RWPE2 (cell line): ENCODE results near the gene PRPS1.
A peak's percentile ranks its signal among the peaks of the same experiment; 100 is the strongest.

Source experiments
- ATAC-seq: fragments of 200-7000 bp; cut with Tn5 transposase; 3 replicates; pipeline ENCODE4 v1.9.1; 2021; ENCODE audit warnings: low read depth
- DNase-seq: peaks from one replicate; pipeline ENCODE4 v3.0.0-alpha.2; 2020; ENCODE audit warnings: low spot score
- H3K27ac ChIP-seq: fragments of 450-650 bp; 2 replicates; pipeline ENCODE4 v1.5.1; 2017; ENCODE audit warnings: mild to moderate bottlenecking; ENCODE audit not compliant: poor library complexity, severe bottlenecking
- H3K27me3 ChIP-seq: fragments of 250-450 bp; sonication (Bioruptor Pico); 2 replicates; pipeline ENCODE4 v1.5.1; 2021; ENCODE audit warnings: mild to moderate bottlenecking, moderate library complexity; ENCODE audit not compliant: insufficient read depth, poor library complexity, severe bottlenecking
- H3K36me3 ChIP-seq: fragments of 250-450 bp; sonication (Bioruptor Pico); 2 replicates; pipeline ENCODE4 v1.5.1; 2020; ENCODE audit warnings: low read depth, mild to moderate bottlenecking, moderate library complexity
- H3K4me1 ChIP-seq: fragments of 250-450 bp; sonication (Bioruptor Pico); 2 replicates; pipeline ENCODE4 v1.5.1; 2021; ENCODE audit warnings: mild to moderate bottlenecking, moderate library complexity; ENCODE audit not compliant: insufficient read depth, poor library complexity, severe bottlenecking
- H3K4me3 ChIP-seq: fragments of 250-450 bp; sonication (Bioruptor Pico); 2 replicates; pipeline ENCODE4 v1.5.1; 2021; ENCODE audit warnings: mild to moderate bottlenecking, moderate library complexity; ENCODE audit not compliant: severe bottlenecking
- H3K9me3 ChIP-seq: fragments of 250-450 bp; sonication (Bioruptor Pico); 2 replicates; pipeline ENCODE4 v1.5.1; 2021; ENCODE audit warnings: mild to moderate bottlenecking, moderate library complexity; ENCODE audit not compliant: severe bottlenecking
- TF ChIP-seq, protein P1 (sequence below): fragments of 450-650 bp; IDR thresholded peaks from one replicate; pipeline ENCODE4 v1.5.1; 2017; ENCODE audit warnings: mild to moderate bottlenecking, moderate library complexity; ENCODE audit not compliant: poor library complexity, severe bottlenecking

Gene PRPS1

DNA sequence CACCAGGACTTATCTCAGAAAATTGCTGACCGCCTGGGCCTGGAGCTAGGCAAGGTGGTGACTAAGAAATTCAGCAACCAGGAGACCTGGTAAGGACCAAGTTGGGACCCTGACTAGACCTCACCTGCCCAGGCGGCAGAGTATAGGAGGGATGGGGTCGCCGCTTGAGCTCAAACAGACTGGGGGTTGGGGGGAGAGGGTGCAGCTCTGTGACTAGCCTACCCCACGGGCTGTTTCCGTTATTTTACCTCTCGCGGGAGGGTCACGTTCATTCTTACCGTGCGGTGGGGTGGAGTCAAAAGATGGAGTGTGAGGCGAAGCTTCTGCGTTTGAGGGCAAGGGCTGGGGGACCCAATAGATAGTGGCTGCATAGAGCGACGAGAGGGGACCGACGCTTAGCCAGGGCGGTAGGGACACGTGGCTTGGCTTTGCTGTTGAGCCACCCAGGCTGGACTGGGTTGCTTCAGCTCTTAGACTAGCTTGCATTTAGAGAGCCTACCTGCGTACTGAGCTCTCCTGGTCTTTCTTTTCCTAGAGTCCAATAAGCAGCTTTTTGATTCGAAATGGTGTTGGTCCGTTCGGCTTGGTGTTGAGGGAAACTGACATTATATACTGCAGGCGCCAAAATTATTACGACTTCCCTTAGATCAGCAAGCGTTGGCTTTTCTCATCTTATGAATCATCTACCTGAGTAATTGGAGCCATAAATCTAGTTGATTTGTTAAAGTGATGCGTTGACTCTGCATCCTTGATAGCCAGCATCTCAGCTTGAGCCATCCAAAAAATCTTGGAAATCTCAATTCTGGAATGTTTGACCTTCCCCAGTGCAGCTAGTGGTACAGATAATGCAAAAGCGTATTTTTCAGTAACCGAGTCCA is 591 bp downstream of the PRPS1 start:
- Histone ChIP-seq H3K27me3 (no peaks in the 10 kb centered on the region), H3K27ac (peak overlapping the region; percentile 45), H3K4me1 (no peaks in the 10 kb centered on the region), H3K9me3 (no peaks in the 10 kb centered on the region), H3K4me3 (peak overlapping the region; percentile 73), H3K36me3 (0 out of 2 replicates have a peak, but pooled peaks cover 3% of the 10 kb centered on the region)
- TF ChIP-seq, protein P1, sequence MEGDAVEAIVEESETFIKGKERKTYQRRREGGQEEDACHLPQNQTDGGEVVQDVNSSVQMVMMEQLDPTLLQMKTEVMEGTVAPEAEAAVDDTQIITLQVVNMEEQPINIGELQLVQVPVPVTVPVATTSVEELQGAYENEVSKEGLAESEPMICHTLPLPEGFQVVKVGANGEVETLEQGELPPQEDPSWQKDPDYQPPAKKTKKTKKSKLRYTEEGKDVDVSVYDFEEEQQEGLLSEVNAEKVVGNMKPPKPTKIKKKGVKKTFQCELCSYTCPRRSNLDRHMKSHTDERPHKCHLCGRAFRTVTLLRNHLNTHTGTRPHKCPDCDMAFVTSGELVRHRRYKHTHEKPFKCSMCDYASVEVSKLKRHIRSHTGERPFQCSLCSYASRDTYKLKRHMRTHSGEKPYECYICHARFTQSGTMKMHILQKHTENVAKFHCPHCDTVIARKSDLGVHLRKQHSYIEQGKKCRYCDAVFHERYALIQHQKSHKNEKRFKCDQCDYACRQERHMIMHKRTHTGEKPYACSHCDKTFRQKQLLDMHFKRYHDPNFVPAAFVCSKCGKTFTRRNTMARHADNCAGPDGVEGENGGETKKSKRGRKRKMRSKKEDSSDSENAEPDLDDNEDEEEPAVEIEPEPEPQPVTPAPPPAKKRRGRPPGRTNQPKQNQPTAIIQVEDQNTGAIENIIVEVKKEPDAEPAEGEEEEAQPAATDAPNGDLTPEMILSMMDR: no peak
- DNase-seq: no peak
- peak; percentile 38 for ATAC-seq

- H3K9me3 ChIP-seq: no peaks in the 10 kb centered on the region
- H3K27ac ChIP-seq: peak overlapping the region; percentile 45
- DNase-seq (no peak), ATAC-seq (no peak)
- peak overlapping the region; percentile 73 for H3K4me3 ChIP-seq
- TF ChIP-seq, protein P1: no peak
- H3K4me1 ChIP-seq: no peaks in the 10 kb centered on the region
- no peaks in the 10 kb centered on the region for H3K27me3 ChIP-seq
- H3K36me3 ChIP-seq: 0 out of 2 replicates have a peak, but pooled peaks cover 3% of the 10 kb centered on the region
Measured at GRCh38 chrX:107629540-107629909, 1.2 kb downstream of the PRPS1 start.

GRCh38 chrX:107630031-107630689 is 1.9 kb downstream of the PRPS1 start:
- no peaks in the 10 kb centered on the region for H3K9me3 ChIP-seq
- TF ChIP-seq, protein P1: no peak
- no peaks in the 10 kb centered on the region for H3K4me1 ChIP-seq
- no peak overlapping the region for H3K4me3 ChIP-seq
- ATAC-seq (no peak), DNase-seq (no peak)
- H3K27me3 ChIP-seq: no peaks in the 10 kb centered on the region
- H3K36me3 ChIP-seq: 0 out of 2 replicates have a peak, but pooled peaks cover 3% of the 10 kb centered on the region
- H3K27ac ChIP-seq: no peak overlapping the region

DNA sequence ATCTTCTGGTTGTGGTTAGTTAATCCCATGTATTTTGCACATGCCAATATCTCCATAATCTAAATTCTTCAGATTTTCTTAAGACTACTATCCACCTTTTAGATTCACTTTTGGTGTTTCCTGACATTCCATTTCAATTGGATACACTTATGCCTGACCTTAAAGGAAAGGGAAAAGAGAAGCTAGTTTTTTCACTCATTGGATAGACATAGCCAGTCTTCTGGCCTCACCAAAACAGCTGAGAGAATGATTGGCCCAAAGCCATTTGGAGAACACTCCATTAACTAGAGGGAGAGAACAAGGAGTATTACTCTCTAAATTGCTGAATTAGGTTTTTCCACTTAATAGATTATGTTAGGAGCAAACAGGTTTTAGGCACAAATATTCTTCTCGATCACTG is 4.0 kb downstream of the PRPS1 start:
- TF ChIP-seq, protein P1: no peak
- Histone ChIP-seq H3K27ac (no peak overlapping the region), H3K36me3 (0 out of 2 replicates have a peak, but pooled peaks cover 3% of the 10 kb centered on the region), H3K9me3 (no peaks in the 10 kb centered on the region), H3K27me3 (no peaks in the 10 kb centered on the region), H3K4me1 (no peaks in the 10 kb centered on the region), H3K4me3 (no peak overlapping the region)
- ATAC-seq (no peak), DNase-seq (no peak)

DNA sequence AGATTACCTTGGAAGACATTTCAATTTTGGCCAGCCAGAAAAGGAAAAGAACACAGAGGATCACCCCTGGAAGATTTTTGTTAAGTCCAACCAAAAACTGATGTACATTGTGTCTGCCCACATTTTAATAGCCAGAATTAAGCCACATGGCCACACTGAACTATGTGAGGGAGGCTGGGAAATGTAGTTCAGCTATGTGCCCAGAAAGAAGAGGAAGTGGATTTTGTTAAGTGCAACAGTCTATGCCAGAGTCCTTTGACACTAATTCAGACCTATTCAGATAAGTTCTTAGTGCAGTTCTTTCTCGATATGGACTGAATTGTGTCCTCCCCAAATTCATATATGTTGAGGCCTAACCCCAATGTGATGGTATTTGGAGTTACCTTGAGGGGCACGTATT is 18.4 kb downstream of the PRPS1 start:
- H3K9me3 ChIP-seq: no peaks in the 10 kb centered on the region
- peaks cover 25% of the 10 kb centered on the region for H3K36me3 ChIP-seq
- no peaks in the 10 kb centered on the region for H3K4me1 ChIP-seq
- no peak overlapping the region for H3K27ac ChIP-seq
- H3K27me3 ChIP-seq: no peaks in the 10 kb centered on the region
- DNase-seq (no peak), ATAC-seq (no peak)
- no peak overlapping the region for H3K4me3 ChIP-seq
- TF ChIP-seq, protein P1: no peak
